GM12873 (cell line): Measurements from ENCODE around the gene DCP1B.

Source experiments
- TF ChIP-seq, protein P1 (sequence below): IDR thresholded peaks from 2 replicates; pipeline ENCODE4 v1.5.1; 2012; ENCODE audit warnings: low read depth, mild to moderate bottlenecking, moderate library complexity, low read length, control low read depth; ENCODE audit not compliant: insufficient read depth; ENCODE audit errors: missing control alignments

Gene DCP1B

DNA sequence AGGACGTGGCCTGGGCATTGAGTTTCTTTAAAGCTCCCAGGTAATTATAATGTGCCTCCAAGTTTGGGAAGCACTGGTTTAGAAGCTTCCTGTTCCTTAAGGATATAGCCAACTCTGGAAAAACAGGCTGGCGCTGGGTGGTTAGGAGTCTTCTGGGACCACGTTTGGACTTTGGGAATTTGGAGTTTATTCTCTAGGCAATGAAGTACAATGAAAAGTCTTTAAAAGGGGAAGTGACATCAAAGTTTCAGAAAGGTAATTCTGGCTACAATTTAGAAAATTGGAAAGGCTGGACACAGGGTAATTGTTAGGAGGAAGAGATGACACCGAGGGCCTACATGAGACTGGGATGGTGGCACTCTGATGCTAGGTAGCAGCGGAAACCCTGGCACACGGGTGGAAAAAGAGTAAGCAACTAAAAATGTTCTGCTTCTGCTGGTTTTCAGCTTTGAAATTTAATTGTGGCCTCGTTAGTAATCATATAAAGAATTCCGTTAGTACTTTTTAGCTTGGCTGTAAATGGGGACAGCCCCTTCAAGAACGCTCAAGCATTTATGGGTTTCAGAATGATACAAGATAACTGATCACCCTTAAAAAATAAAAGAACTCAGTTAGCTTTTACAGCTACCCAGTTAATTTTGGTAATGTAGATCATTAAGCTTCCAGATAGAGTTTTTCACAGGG, 12.7 kb upstream of the DCP1B start:
- TF ChIP-seq, protein P1, sequence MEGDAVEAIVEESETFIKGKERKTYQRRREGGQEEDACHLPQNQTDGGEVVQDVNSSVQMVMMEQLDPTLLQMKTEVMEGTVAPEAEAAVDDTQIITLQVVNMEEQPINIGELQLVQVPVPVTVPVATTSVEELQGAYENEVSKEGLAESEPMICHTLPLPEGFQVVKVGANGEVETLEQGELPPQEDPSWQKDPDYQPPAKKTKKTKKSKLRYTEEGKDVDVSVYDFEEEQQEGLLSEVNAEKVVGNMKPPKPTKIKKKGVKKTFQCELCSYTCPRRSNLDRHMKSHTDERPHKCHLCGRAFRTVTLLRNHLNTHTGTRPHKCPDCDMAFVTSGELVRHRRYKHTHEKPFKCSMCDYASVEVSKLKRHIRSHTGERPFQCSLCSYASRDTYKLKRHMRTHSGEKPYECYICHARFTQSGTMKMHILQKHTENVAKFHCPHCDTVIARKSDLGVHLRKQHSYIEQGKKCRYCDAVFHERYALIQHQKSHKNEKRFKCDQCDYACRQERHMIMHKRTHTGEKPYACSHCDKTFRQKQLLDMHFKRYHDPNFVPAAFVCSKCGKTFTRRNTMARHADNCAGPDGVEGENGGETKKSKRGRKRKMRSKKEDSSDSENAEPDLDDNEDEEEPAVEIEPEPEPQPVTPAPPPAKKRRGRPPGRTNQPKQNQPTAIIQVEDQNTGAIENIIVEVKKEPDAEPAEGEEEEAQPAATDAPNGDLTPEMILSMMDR: no peak

DNA sequence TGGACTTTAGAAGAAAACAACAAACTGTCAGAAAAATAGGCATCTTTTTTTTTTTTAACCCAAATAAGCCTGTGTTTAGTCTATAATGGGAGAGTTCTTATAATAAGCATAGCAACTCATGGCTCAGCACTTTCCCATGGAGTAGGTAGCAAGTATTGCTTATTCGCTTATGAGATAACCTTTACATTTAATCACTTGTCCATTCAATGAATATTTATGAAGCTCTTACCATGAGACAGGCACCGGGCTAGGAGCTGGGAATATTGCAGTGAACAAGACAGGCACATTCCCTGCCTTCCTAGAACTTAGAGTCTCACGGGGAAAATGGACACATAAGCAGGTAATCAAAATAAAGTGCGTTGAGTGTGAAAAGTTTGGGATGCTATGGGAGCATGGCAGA, 10.0 kb upstream of the DCP1B start:
- TF ChIP-seq, protein P1: no peak

DNA sequence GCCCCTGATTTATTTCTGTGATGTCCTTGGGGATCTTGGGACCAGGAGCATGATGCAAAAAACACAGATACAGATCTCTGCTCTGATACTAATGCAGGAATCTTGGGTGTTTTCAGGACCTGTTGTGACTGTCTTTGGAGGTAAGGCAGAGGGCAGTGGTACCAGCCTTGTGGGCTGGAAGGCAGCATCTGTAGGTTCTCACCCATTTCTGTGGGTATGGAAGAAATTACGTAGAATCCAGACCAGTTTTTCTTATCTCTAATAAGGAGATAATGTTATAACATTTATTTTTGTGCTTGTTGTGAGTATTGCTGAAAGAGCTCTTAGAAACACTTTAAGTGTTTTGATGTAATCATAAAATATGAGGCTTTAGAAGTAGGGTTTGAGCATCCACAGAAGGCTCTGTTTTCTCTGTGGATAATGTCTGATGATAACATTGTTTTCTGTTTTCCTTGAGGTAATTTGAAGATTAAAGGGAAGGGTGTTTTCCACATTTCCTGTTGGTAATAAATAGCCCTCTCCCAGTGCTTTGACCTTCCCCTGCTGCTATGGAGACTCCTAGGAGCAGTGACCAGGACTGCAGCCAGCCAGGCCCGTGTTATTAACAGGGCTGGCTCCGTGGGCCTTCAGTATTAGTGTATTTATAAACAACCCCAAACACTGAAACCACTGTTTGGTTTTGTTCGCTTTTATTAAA, 9.4 kb upstream of the DCP1B start:
- TF ChIP-seq, protein P1: no peak

DNA sequence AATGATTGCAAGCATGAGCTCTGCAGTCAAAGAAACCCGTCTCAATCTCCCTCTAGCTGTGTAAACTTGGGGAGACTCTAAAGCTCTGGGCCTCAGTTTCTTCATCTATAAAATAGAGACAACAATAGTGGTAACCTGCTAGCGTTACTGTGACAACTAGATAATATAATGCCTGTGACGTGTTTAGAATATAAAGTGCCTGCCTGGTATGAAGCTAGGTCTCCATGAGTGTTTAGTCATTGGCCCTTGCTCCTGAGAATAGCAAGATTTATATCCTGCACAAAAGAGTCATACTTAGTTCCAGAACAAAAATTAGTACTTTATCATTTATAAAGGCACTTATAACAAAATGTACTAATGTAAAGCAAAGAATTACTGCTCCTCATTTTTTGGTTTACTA, 8.8 kb upstream of the DCP1B start:
- TF ChIP-seq, protein P1: no peak

DNA sequence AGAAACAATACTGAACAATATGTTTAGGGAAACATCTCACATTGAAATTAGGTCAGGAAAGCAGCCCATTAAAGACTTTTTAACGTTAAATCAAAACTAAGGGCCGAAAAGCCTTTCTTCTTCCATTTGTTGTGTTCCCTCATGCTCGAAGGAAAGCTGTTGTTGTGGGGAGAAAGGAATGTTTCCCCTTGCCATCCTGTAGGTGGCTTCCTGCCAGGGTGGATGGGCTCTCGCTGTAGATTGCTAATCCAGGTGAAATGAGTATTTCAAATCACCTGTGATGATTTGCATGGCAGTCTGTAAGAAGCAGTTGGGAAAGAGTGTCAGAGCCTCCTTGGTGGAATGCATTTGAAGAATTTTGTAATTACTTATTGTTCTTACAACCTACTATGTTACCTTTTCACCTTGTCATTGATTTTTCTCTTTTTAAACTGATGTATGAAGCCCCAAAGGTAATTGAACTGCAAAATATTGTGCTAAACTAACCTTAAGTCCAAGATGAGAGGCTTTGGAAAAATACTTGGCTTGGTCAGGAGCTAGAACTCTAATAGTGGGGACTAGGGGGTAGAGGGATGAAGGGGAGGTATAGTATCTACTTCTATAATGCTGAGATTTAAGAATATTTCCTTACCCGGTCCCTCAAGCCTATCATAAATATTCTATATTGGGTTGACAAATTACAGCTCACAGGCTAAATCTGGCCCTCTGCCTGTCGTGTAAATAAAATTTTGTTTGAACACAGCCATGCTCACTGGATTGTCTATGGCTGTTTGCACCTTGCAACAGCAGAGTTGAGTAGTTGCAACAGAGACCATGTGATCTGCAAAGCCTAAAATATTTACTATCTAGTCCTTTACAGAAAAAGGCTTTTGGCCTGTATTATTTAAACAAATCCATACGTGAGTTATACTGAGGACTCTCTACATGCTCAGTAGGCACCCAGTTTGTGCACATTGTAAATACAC, 7.7 kb upstream of the DCP1B start:
- TF ChIP-seq, protein P1: peak; percentile 2

DNA sequence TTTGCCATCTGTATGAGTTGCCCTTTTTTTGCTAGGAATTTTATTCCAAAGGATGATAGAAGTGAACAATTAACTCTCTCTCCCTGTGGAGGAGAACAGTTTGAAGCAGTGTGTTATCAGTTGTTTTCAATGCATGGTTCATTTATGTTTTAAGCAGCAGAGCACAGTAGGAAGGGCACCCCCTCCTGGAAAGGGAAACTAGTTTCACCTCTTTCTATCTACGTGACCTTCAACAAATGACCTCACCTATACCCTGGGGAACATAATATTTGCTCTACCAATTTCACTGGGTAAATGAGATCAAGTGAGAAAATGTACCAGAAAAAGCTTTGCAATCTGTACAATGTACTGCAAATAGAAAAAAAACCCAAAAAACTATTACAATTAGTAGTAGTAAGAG, 5.4 kb upstream of the DCP1B start:
- TF ChIP-seq, protein P1: peak; percentile 27

DNA sequence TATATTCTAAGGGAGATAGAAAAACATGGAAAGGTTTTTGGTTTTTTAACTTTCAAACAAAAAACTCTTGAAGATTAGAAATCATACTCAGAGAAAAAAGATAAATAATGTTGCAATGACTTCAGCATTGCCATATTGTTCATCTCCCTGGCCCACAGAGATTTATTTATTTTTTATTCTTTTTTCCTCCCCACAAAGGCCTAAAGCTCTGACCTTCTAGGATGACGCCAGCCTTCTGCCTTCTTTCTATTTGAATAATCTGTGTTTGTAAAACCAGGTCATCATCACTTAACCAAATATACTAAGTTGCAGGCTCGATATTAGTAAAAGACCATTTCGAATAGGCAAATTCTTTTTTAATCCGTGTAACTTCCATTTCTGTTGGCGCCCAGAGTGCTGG, 4.4 kb upstream of the DCP1B start:
- TF ChIP-seq, protein P1: no peak
